Breast epithelium (tissue), 4 donors: ENCODE results near the gene SLC25A1. TPM values are rescaled to one million over a fixed set of nuclear protein-coding genes. Genes with fewer than 3 reads are reported as not detected.

Experiments used
- DNase-seq, 2 donors: peaks; one replicate each; pipeline ENCODE4 v3.0.0-alpha.2; 2019; ENCODE audit warnings: low spot score in 2 of 2
- H3K27ac ChIP-seq, 2 donors: fragments of 200-600 bp; sonication (generic) in 1 of 2; one replicate each; pipeline ENCODE4 v1.5.1; 2016 to 2019; ENCODE audit warnings: mild to moderate bottlenecking in 1 of 2
- H3K27me3 ChIP-seq, 2 donors: fragments of 200-600 bp; sonication (generic) in 1 of 2; one replicate each; pipeline versions ENCODE4 v1.5.1 to v1.6.0; 2017 to 2019; ENCODE audit warnings: control low read depth in 1 of 2, mild to moderate bottlenecking in 1 of 2
- H3K36me3 ChIP-seq: fragments of 200-600 bp; one replicate; pipeline ENCODE4 v1.5.1; 2019
- H3K4me1 ChIP-seq, 2 donors: fragments of 200-600 bp; sonication (generic); one replicate each; pipeline ENCODE4 v1.5.1; 2016 to 2019; ENCODE audit warnings: control low read depth in 1 of 2
- H3K4me3 ChIP-seq, 3 donors: fragments of 200-600 bp; sonication (generic); 1 replicate in 2 of 3; 2 replicates in 1 of 3; pipeline ENCODE4 v1.5.1; 2016 to 2019; ENCODE audit warnings: mild to moderate bottlenecking in 3 of 3, moderate library complexity in 2 of 3
- H3K9me3 ChIP-seq, 2 donors: fragments of 200-600 bp; sonication (generic) in 1 of 2; one replicate each; pipeline ENCODE4 v1.5.1; 2016 to 2019; ENCODE audit warnings: control low read depth in 1 of 2
- CTCF ChIP-seq, 3 donors: fragments of 450-650 bp; IDR thresholded peaks; one replicate each; pipeline ENCODE4 v1.5.1; 2016 to 2017; ENCODE audit warnings: antibody characterized with exemption in 3 of 3, mild to moderate bottlenecking in 3 of 3, moderate library complexity in 3 of 3
- POLR2A ChIP-seq: fragments of 450-650 bp; IDR thresholded peaks from one replicate; pipeline ENCODE4 v1.6.1; 2016; ENCODE audit warnings: antibody characterized with exemption, mild to moderate bottlenecking, moderate library complexity
- POLR2AphosphoS5 ChIP-seq, 3 donors: sonication (generic); formaldehyde crosslinking; IDR thresholded peaks; one replicate each; pipeline ENCODE4 v1.6.1; 2017; ENCODE audit warnings: antibody characterized with exemption in 3 of 3
- intact Hi-C: fragments of 100-400 bp; cut with DNase I; formaldehyde crosslinking; loops from one replicate; pipeline ENCODE4 v1.15.1; 2023; ENCODE audit warnings: low total_unique reads
- total RNA-seq, 3 donors: library from RNA; depleted of rRNA; stranded (reverse); fragments of >200 nt; gene quantifications; one replicate each; pipeline ENCODE4 v1.1.0, GENCODE V29; 2016

SLC25A1 gene
- total RNA-seq, 3 donors from 2014 or later = 49.2 to 140 (median 50.2) TPM

GRCh38 chr22:19151329-19152191 lies 27.0 kb downstream of the SLC25A1 start:
- no peak for TF ChIP-seq CTCF (IDR thresholded peaks at IDR 0.05)
- no peak for TF ChIP-seq POLR2AphosphoS5 (IDR thresholded peaks at IDR 0.05)
- no peak for TF ChIP-seq POLR2A
- Histone ChIP-seq H3K9me3 (no peaks in the 10 kb centered on the region), H3K4me3 (no peak overlapping the region), H3K27me3 (peaks cover 7 to 64% of the 10 kb centered on the region in 2 donors), H3K36me3 (no peaks in the 10 kb centered on the region), H3K4me1 (peaks cover 0 to 4% of the 10 kb centered on the region in 2 donors), H3K27ac (no peak overlapping the region)
- no peak for DNase-seq
- intact Hi-C loops = no loop called here

- Histone ChIP-seq H3K4me3 (peak overlapping the region in 2 of 3 donors; percentile 39 to 63), H3K4me1 (peaks cover 0 to 4% of the 10 kb centered on the region in 2 donors), H3K36me3 (no peaks in the 10 kb centered on the region), H3K9me3 (no peaks in the 10 kb centered on the region), H3K27me3 (peaks cover 7 to 59% of the 10 kb centered on the region in 2 donors), H3K27ac (no peak overlapping the region)
- DNase-seq = no peak
- no peak for TF ChIP-seq CTCF (IDR thresholded peaks at IDR 0.05)
- TF ChIP-seq POLR2AphosphoS5 (IDR thresholded peaks at IDR 0.05) = no peak
- TF ChIP-seq POLR2A = no peak
- intact Hi-C loops = no loop called here
Observed at GRCh38 chr22:19150482-19151328, 27.8 kb downstream of the SLC25A1 start.

GRCh38 chr22:19149991-19150390 lies 28.5 kb downstream of the SLC25A1 start, which contains the start of gene GSC2:
Gene GSC2, minus strand, starts transcription at chr22:19150292. Its CDS starts 9 bp downstream, at chr22:19150283.
- H3K27me3 ChIP-seq = peaks cover 7 to 59% of the 10 kb centered on the region in 2 donors

GRCh38 chr22:19149047-19149883 lies 29.3 kb downstream of the SLC25A1 start:
- Histone ChIP-seq H3K27me3 (peaks cover 7 to 59% of the 10 kb centered on the region in 2 donors), H3K36me3 (no peaks in the 10 kb centered on the region), H3K27ac (no peak overlapping the region), H3K4me1 (peaks cover 0 to 4% of the 10 kb centered on the region in 2 donors), H3K9me3 (no peaks in the 10 kb centered on the region), H3K4me3 (peak overlapping the region; percentile 17 to 63 (median 39))
- no peak for DNase-seq
- TF ChIP-seq CTCF (IDR thresholded peaks at IDR 0.05) (no peak), POLR2AphosphoS5 (IDR thresholded peaks at IDR 0.05) (no peak), POLR2A (no peak)
- intact Hi-C loops = no loop called here

More at GRCh38 chr22:19149991-19150390, 28.5 kb downstream of the SLC25A1 start, which contains the start of gene GSC2:
- H3K36me3 ChIP-seq = no peaks in the 10 kb centered on the region
- DNase-seq = no peak
- TF ChIP-seq POLR2A (no peak), CTCF (IDR thresholded peaks at IDR 0.05) (no peak), POLR2AphosphoS5 (IDR thresholded peaks at IDR 0.05) (no peak)
- no peaks in the 10 kb centered on the region for H3K9me3 ChIP-seq
- no peak within 1 kb of the TSS for H3K27ac ChIP-seq
- intact Hi-C loops = no loop called here
- peaks cover 0 to 4% of the 10 kb centered on the region in 2 donors for H3K4me1 ChIP-seq
- H3K4me3 ChIP-seq = peak within 1 kb of the TSS; percentile 17 to 63 (median 39)
